HG02642 (cell line): ENCODE measurements around the gene ALG1.
A peak's percentile ranks its signal among the peaks of the same experiment; 100 is the strongest.
"Not testable (repeated sequence)": the region's sequence is repeated elsewhere in the genome, so short reads cannot be mapped to it uniquely, and the experiment has no call there.

Source experiments
- ATAC-seq: cut with Tn5 transposase; IDR thresholded peaks from one replicate; pipeline ENCODE4 v1.9.1; 2021; ENCODE audit warnings: mild to moderate bottlenecking; ENCODE audit not compliant: unreplicated experiment, poor library complexity

ALG1 gene

GRCh38 chr16:5044011-5044540 is 27.6 kb upstream of the ALG1 start:
- ATAC-seq, result no peak

GRCh38 chr16:5044581-5044980 is 27.1 kb upstream of the ALG1 start:
- not testable (repeated sequence) for ATAC-seq

GRCh38 chr16:5045499-5046115 is 26.0 kb upstream of the ALG1 start:
- ATAC-seq, result no peak

GRCh38 chr16:5046914-5047313 is 24.7 kb upstream of the ALG1 start:
- no peak for ATAC-seq

- ATAC-seq, result no peak
Measured at GRCh38 chr16:5054876-5055865, 16.5 kb upstream of the ALG1 start.

GRCh38 chr16:5056352-5056751 is 15.3 kb upstream of the ALG1 start:
- ATAC-seq, result peak; percentile 71

GRCh38 chr16:5058476-5058875 is 13.2 kb upstream of the ALG1 start:
- ATAC-seq, result no peak

GRCh38 chr16:5059386-5060072 is 12.1 kb upstream of the ALG1 start:
- no peak for ATAC-seq

- no peak for ATAC-seq
Measured at GRCh38 chr16:5060073-5060641, 11.5 kb upstream of the ALG1 start.

- no peak for ATAC-seq
Measured at GRCh38 chr16:5062051-5062450, 9.6 kb upstream of the ALG1 start.

- no peak for ATAC-seq
Measured at GRCh38 chr16:5062790-5063765, 8.6 kb upstream of the ALG1 start.

GRCh38 chr16:5064915-5065314 is 6.7 kb upstream of the ALG1 start:
- no peak for ATAC-seq

- no peak for ATAC-seq
Measured at GRCh38 chr16:5065326-5065725, 6.3 kb upstream of the ALG1 start.

- no peak for ATAC-seq
Measured at GRCh38 chr16:5065813-5066212, 5.8 kb upstream of the ALG1 start, which contains the start of gene C16orf89. Gene C16orf89 (minus strand): TSS chr16:5065956. CDS start chr16:5065908, 48 bp downstream.

- ATAC-seq, result no peak
Measured at GRCh38 chr16:5066511-5066910, 5.1 kb upstream of the ALG1 start.

- ATAC-seq, result no peak
Measured at GRCh38 chr16:5069048-5069447, 2.6 kb upstream of the ALG1 start.

- no peak for ATAC-seq
Measured at GRCh38 chr16:5069854-5070253, 1.8 kb upstream of the ALG1 start.

GRCh38 chr16:5070431-5071186 is 1.0 kb upstream of the ALG1 start:
- no peak for ATAC-seq

- ATAC-seq, result no peak
Measured at GRCh38 chr16:5071341-5071680, 332 bp upstream of the ALG1 start.
